Endodermal cell (in vitro differentiated cells): ENCODE results near the gene KRTAP5-9. TPM values are rescaled to one million over a fixed set of nuclear protein-coding genes. Genes with fewer than 3 reads are reported as not detected.
"Not testable (repeated sequence)": the region's sequence is repeated elsewhere in the genome, so short reads cannot be mapped to it uniquely, and the experiment has no call there.

Experiments
- DNase-seq: peaks from one replicate; pipeline ENCODE4 v3.0.0-alpha.2; 2017
- H3K27ac ChIP-seq: 2 replicates; pipeline ENCODE4 v1.5.1; 2013; ENCODE audit warnings: mild to moderate bottlenecking, low read depth, low read length, moderate library complexity
- H3K27me3 ChIP-seq: 2 replicates; pipeline ENCODE4 v1.6.1; 2013; ENCODE audit warnings: mild to moderate bottlenecking, low read length, moderate library complexity; ENCODE audit not compliant: insufficient read depth, control insufficient read depth, poor library complexity, severe bottlenecking
- H3K36me3 ChIP-seq: 2 replicates; pipeline ENCODE4 v1.7.0; 2013; ENCODE audit warnings: mild to moderate bottlenecking, low read length, moderate library complexity; ENCODE audit not compliant: control insufficient read depth, insufficient read depth
- H3K4me1 ChIP-seq: one replicate; pipeline ENCODE4 v1.7.0; 2013; ENCODE audit warnings: low read length; ENCODE audit not compliant: control insufficient read depth, insufficient read depth
- H3K4me3 ChIP-seq: 2 replicates; pipeline ENCODE4 v1.5.1; 2013; ENCODE audit warnings: mild to moderate bottlenecking, low read length, moderate library complexity
- H3K9ac ChIP-seq: 2 replicates; pipeline ENCODE4 v1.6.1; 2013; ENCODE audit warnings: mild to moderate bottlenecking, low read length, moderate library complexity; ENCODE audit not compliant: poor library complexity, severe bottlenecking; ENCODE audit errors: extremely low read depth
- H3K9me3 ChIP-seq: 2 replicates; pipeline ENCODE4 v1.6.1; 2013; ENCODE audit warnings: mild to moderate bottlenecking, low read length, moderate library complexity; ENCODE audit not compliant: control insufficient read depth
- H3K27ac Mint-ChIP-seq: 2 replicates; pipeline ENCODE4 v1.8.0; 2020; ENCODE audit warnings: mixed read lengths
- H3K27me3 Mint-ChIP-seq: 2 replicates; pipeline ENCODE4 v1.8.0; 2021; ENCODE audit warnings: mild to moderate bottlenecking, mixed read lengths; ENCODE audit not compliant: insufficient read depth
- H3K36me3 Mint-ChIP-seq: 2 replicates; pipeline ENCODE4 v1.8.0; 2020; ENCODE audit warnings: low read depth, mixed read lengths
- H3K4me1 Mint-ChIP-seq: 2 replicates; pipeline ENCODE4 v1.8.0; 2020; ENCODE audit warnings: mixed read lengths
- H3K4me3 Mint-ChIP-seq: 2 replicates; pipeline ENCODE4 v1.8.0; 2020; ENCODE audit warnings: mild to moderate bottlenecking, moderate library complexity, mixed read lengths
- H3K9me3 Mint-ChIP-seq: 2 replicates; pipeline ENCODE4 v1.8.0; 2020; ENCODE audit warnings: mild to moderate bottlenecking, mixed read lengths
- CTCF ChIP-seq: fragments of 200-600 bp; sonication (generic); conservative IDR thresholded peaks from 2 replicates; pipeline ENCODE4 v1.5.0; 2021; ENCODE audit warnings: antibody characterized with exemption, mild to moderate bottlenecking
- WGBS, 2 experiments: methylation state at CpG; one replicate each; pipeline versions ENCODE4 v1.1.5 to v1.1.7; 2013; ENCODE audit warnings: missing lambda C conversion rate in 2 of 2, mixed read lengths in 1 of 2; ENCODE audit not compliant: insufficient coverage in 1 of 2, insufficient read length in 1 of 2; 5-methylcytosine and 5-hydroxymethylcytosine counted together
- total RNA-seq, 2 donors: library from RNA; stranded (reverse); fragmentation: NEBNext Ultra II Directional in 1 of 2; extraction: Animal tissue kit (Norgen Biotek cat#: 25700) in 1 of 2; gene quantifications; 2 replicates in 1 of 2; 3 replicates in 1 of 2; pipeline ENCODE4 v1.2.1, GENCODE V29; 2021

The KRTAP5-9 gene
- total RNA-seq, 2 donors from 2014 or later: 0.31 TPM; not detected in 1

- WGBS, 2 experiments: 80 to 89% methylated on average over 5 to 8 of the region's 8 CpGs
- H3K36me3 Mint-ChIP-seq: no peaks in the 10 kb centered on the region
Observed at GRCh38 chr11:71568704-71569349, 20.6 kb downstream of the KRTAP5-9 start.

GRCh38 chr11:71571101-71571850 is 23.1 kb downstream of the KRTAP5-9 start:
- not testable (repeated sequence) for H3K27me3 ChIP-seq, H3K27ac ChIP-seq, H3K27ac Mint-ChIP-seq, H3K4me3 ChIP-seq, H3K36me3 Mint-ChIP-seq, H3K4me1 ChIP-seq, H3K9me3 Mint-ChIP-seq, H3K9ac ChIP-seq, H3K4me3 Mint-ChIP-seq, DNase-seq, H3K9me3 ChIP-seq, H3K27me3 Mint-ChIP-seq, H3K36me3 ChIP-seq
- peaks cover 16% of the 10 kb centered on the region for H3K4me1 Mint-ChIP-seq
- 91 to 95% methylated on average over 26 to 32 of the region's 39 CpGs for WGBS, 2 experiments

More at GRCh38 chr11:71568704-71569349, 20.6 kb downstream of the KRTAP5-9 start:
- DNase-seq: no peak
- H3K27me3 ChIP-seq: no peaks in the 10 kb centered on the region
- no peaks in the 10 kb centered on the region for H3K9me3 ChIP-seq
- H3K36me3 ChIP-seq: no peaks in the 10 kb centered on the region
- peaks cover 13% of the 10 kb centered on the region for H3K27me3 Mint-ChIP-seq
- no peak overlapping the region for H3K27ac Mint-ChIP-seq
- no peak overlapping the region for H3K4me3 ChIP-seq
- peaks cover 12% of the 10 kb centered on the region for H3K4me1 Mint-ChIP-seq
- no peak for TF ChIP-seq CTCF
- H3K9me3 Mint-ChIP-seq: no peaks in the 10 kb centered on the region
- H3K27ac ChIP-seq: no peak overlapping the region
- no peak overlapping the region for H3K4me3 Mint-ChIP-seq
- no peak overlapping the region for H3K9ac ChIP-seq
- H3K4me1 ChIP-seq: no peaks in the 10 kb centered on the region

GRCh38 chr11:71572811-71573210 is 24.6 kb downstream of the KRTAP5-9 start:
- no peaks in the 10 kb centered on the region for H3K27me3 ChIP-seq
- Mint-ChIP-seq H3K9me3 (no peaks in the 10 kb centered on the region), H3K27me3 (peaks cover 7% of the 10 kb centered on the region), H3K36me3 (no peaks in the 10 kb centered on the region), H3K4me1 (peaks cover 12% of the 10 kb centered on the region), H3K27ac (no peak overlapping the region), H3K4me3 (no peak overlapping the region)
- no peaks in the 10 kb centered on the region for H3K36me3 ChIP-seq
- H3K9ac ChIP-seq: no peak overlapping the region
- H3K4me1 ChIP-seq: no peaks in the 10 kb centered on the region
- no peak overlapping the region for H3K27ac ChIP-seq
- H3K9me3 ChIP-seq: no peaks in the 10 kb centered on the region
- H3K4me3 ChIP-seq: no peak overlapping the region
- WGBS, 2 experiments: 90 to 93% methylated on average over 7 to 11 of the region's 11 CpGs
- no peak for DNase-seq
- TF ChIP-seq CTCF: no peak
